Measurements from ENCODE around the gene EXOSC5.

Gene EXOSC5

GRCh38 chr19:41397086-41398049, at the start of gene EXOSC5, which contains the start of gene BCKDHA:
EXOSC5 (minus strand) TSS chr19:41397359; CDS start chr19:41397328, 31 bp downstream.
BCKDHA (plus strand) TSS chr19:41397818; CDS start chr19:41397828, 10 bp downstream.
- Histone ChIP-seq H3K27me3 (ENCODE audit: control insufficient read depth, insufficient read depth, low read length) (no peaks in the 10 kb centered on the region), H3K4me3 (ENCODE audit: low read length) (peak within 1 kb of the TSS; percentile 99), H3K27ac (ENCODE audit: low read length) (peak within 1 kb of the TSS; percentile 90), H3K9me3 (ENCODE audit: control insufficient read depth, low read depth, low read length) (no peaks in the 10 kb centered on the region), H3K36me3 (ENCODE audit: control insufficient read depth, low read depth, low read length) (peaks cover 3% of the 10 kb centered on the region), H3K9ac (ENCODE audit: low read length) (peak within 1 kb of the TSS; percentile 97), H3K4me1 (ENCODE audit: control insufficient read depth, low read depth, low read length) (peaks cover 6% of the 10 kb centered on the region)

- no peak overlapping the region for H3K9ac ChIP-seq (ENCODE audit: low read length)
- H3K4me3 ChIP-seq (ENCODE audit: low read length) = no peak overlapping the region
- no peak overlapping the region for H3K27ac ChIP-seq (ENCODE audit: low read length)
- H3K4me1 ChIP-seq (ENCODE audit: control insufficient read depth, low read depth, low read length) = no peaks in the 10 kb centered on the region
- H3K27me3 ChIP-seq (ENCODE audit: control insufficient read depth, insufficient read depth, low read length) = peaks cover 19% of the 10 kb centered on the region
- no peaks in the 10 kb centered on the region for H3K9me3 ChIP-seq (ENCODE audit: control insufficient read depth, low read depth, low read length)
- no peaks in the 10 kb centered on the region for H3K36me3 ChIP-seq (ENCODE audit: control insufficient read depth, low read depth, low read length)
Observed at GRCh38 chr19:41445575-41445974, 48.4 kb upstream of the EXOSC5 start.

- Histone ChIP-seq H3K4me3 (ENCODE audit: low read length) (no peak overlapping the region), H3K27ac (ENCODE audit: low read length) (no peak overlapping the region), H3K4me1 (ENCODE audit: control insufficient read depth, low read depth, low read length) (no peaks in the 10 kb centered on the region), H3K9me3 (ENCODE audit: control insufficient read depth, low read depth, low read length) (no peaks in the 10 kb centered on the region), H3K36me3 (ENCODE audit: control insufficient read depth, low read depth, low read length) (no peaks in the 10 kb centered on the region), H3K9ac (ENCODE audit: low read length) (no peak overlapping the region), H3K27me3 (ENCODE audit: control insufficient read depth, insufficient read depth, low read length) (peaks cover 15% of the 10 kb centered on the region)
Observed at GRCh38 chr19:41443813-41444455, 46.8 kb upstream of the EXOSC5 start.

GRCh38 chr19:41442473-41443355, 45.6 kb upstream of the EXOSC5 start, which contains the start of gene ERICH4:
ERICH4 (plus strand) TSS chr19:41443156; CDS start chr19:41443170, 14 bp downstream.
- peaks cover 6% of the 10 kb centered on the region for H3K27me3 ChIP-seq (ENCODE audit: control insufficient read depth, insufficient read depth, low read length)
- no peaks in the 10 kb centered on the region for H3K36me3 ChIP-seq (ENCODE audit: control insufficient read depth, low read depth, low read length)
- no peak within 1 kb of the TSS for H3K27ac ChIP-seq (ENCODE audit: low read length)
- H3K4me3 ChIP-seq (ENCODE audit: low read length) = no peak within 1 kb of the TSS
- H3K9me3 ChIP-seq (ENCODE audit: control insufficient read depth, low read depth, low read length) = no peaks in the 10 kb centered on the region
- H3K9ac ChIP-seq (ENCODE audit: low read length) = no peak within 1 kb of the TSS
- no peaks in the 10 kb centered on the region for H3K4me1 ChIP-seq (ENCODE audit: control insufficient read depth, low read depth, low read length)

- Histone ChIP-seq H3K4me3 (ENCODE audit: low read length) (no peak overlapping the region), H3K36me3 (ENCODE audit: control insufficient read depth, low read depth, low read length) (no peaks in the 10 kb centered on the region), H3K27me3 (ENCODE audit: control insufficient read depth, insufficient read depth, low read length) (no peaks in the 10 kb centered on the region), H3K9ac (ENCODE audit: low read length) (no peak overlapping the region), H3K4me1 (ENCODE audit: control insufficient read depth, low read depth, low read length) (no peaks in the 10 kb centered on the region), H3K27ac (ENCODE audit: low read length) (no peak overlapping the region), H3K9me3 (ENCODE audit: control insufficient read depth, low read depth, low read length) (no peaks in the 10 kb centered on the region)
Observed at GRCh38 chr19:41441321-41441945, 44.3 kb upstream of the EXOSC5 start.

GRCh38 chr19:41439441-41440222, 42.5 kb upstream of the EXOSC5 start, which contains the start of gene DMAC2:
DMAC2 (minus strand) TSS chr19:41439912; CDS start chr19:41439899, 13 bp downstream.
- Histone ChIP-seq H3K9ac (ENCODE audit: low read length) (peak within 1 kb of the TSS; percentile 89), H3K27me3 (ENCODE audit: control insufficient read depth, insufficient read depth, low read length) (no peaks in the 10 kb centered on the region), H3K4me1 (ENCODE audit: control insufficient read depth, low read depth, low read length) (no peaks in the 10 kb centered on the region), H3K36me3 (ENCODE audit: control insufficient read depth, low read depth, low read length) (no peaks in the 10 kb centered on the region), H3K9me3 (ENCODE audit: control insufficient read depth, low read depth, low read length) (no peaks in the 10 kb centered on the region), H3K27ac (ENCODE audit: low read length) (peak within 1 kb of the TSS; percentile 96), H3K4me3 (ENCODE audit: low read length) (peak within 1 kb of the TSS; percentile 81)

- Histone ChIP-seq H3K9ac (ENCODE audit: low read length) (no peak overlapping the region), H3K36me3 (ENCODE audit: control insufficient read depth, low read depth, low read length) (peaks cover 4% of the 10 kb centered on the region)
Observed at GRCh38 chr19:41437944-41438574, 40.9 kb upstream of the EXOSC5 start.

GRCh38 chr19:41436674-41436951, 39.5 kb upstream of the EXOSC5 start:
- Histone ChIP-seq H3K27ac (ENCODE audit: low read length) (no peak overlapping the region), H3K36me3 (ENCODE audit: control insufficient read depth, low read depth, low read length) (peaks cover 18% of the 10 kb centered on the region), H3K27me3 (ENCODE audit: control insufficient read depth, insufficient read depth, low read length) (no peaks in the 10 kb centered on the region), H3K9ac (ENCODE audit: low read length) (no peak overlapping the region), H3K4me3 (ENCODE audit: low read length) (no peak overlapping the region), H3K4me1 (ENCODE audit: control insufficient read depth, low read depth, low read length) (no peaks in the 10 kb centered on the region), H3K9me3 (ENCODE audit: control insufficient read depth, low read depth, low read length) (no peaks in the 10 kb centered on the region)

More at GRCh38 chr19:41437944-41438574, 40.9 kb upstream of the EXOSC5 start:
- H3K27ac ChIP-seq (ENCODE audit: low read length) = no peak overlapping the region
- H3K9me3 ChIP-seq (ENCODE audit: control insufficient read depth, low read depth, low read length) = no peaks in the 10 kb centered on the region
- no peak overlapping the region for H3K4me3 ChIP-seq (ENCODE audit: low read length)
- H3K27me3 ChIP-seq (ENCODE audit: control insufficient read depth, insufficient read depth, low read length) = no peaks in the 10 kb centered on the region
- H3K4me1 ChIP-seq (ENCODE audit: control insufficient read depth, low read depth, low read length) = no peaks in the 10 kb centered on the region

- H3K36me3 ChIP-seq (ENCODE audit: control insufficient read depth, low read depth, low read length) = peaks cover 23% of the 10 kb centered on the region
- no peak overlapping the region for H3K9ac ChIP-seq (ENCODE audit: low read length)
- H3K4me3 ChIP-seq (ENCODE audit: low read length) = no peak overlapping the region
- no peaks in the 10 kb centered on the region for H3K27me3 ChIP-seq (ENCODE audit: control insufficient read depth, insufficient read depth, low read length)
- H3K27ac ChIP-seq (ENCODE audit: low read length) = no peak overlapping the region
- H3K9me3 ChIP-seq (ENCODE audit: control insufficient read depth, low read depth, low read length) = no peaks in the 10 kb centered on the region
- H3K4me1 ChIP-seq (ENCODE audit: control insufficient read depth, low read depth, low read length) = no peaks in the 10 kb centered on the region
Observed at GRCh38 chr19:41435936-41436673, 38.9 kb upstream of the EXOSC5 start.
